ENCODE data around the gene PCGF5.

Gene PCGF5

GRCh38 chr10:91171485-91171884 is 49.0 kb upstream of the PCGF5 start:
- H3K9me3 ChIP-seq (ENCODE audit: control insufficient read depth, insufficient read depth, low read depth, low read length) = no peaks in the 10 kb centered on the region
- no peaks in the 10 kb centered on the region for H3K36me3 ChIP-seq (ENCODE audit: control insufficient read depth in 2 of 2, insufficient read depth in 1 of 2, low read length in 2 of 2)
- TF ChIP-seq BCL11B (tag by site-specific recombination; IDR thresholded peaks at IDR 0.05; ENCODE audit: low read depth) (no peak), ZNF664 (tag by site-specific recombination; IDR thresholded peaks at IDR 0.05) (no peak), GLIS1 (tag by site-specific recombination; IDR thresholded peaks at IDR 0.05) (no peak), PRDM1 (tag by site-specific recombination; IDR thresholded peaks at IDR 0.05) (peak; percentile 72)
- ChIA-PET CTCF (no interaction called here), POLR2A (no interaction called here)
- H3K4me1 ChIP-seq (ENCODE audit: control insufficient read depth, insufficient read depth, low read length) = no peaks in the 10 kb centered on the region
- no peak overlapping the region for H3K27ac ChIP-seq (ENCODE audit: extremely low read depth, low read depth, low read length)
- H3K4me3 ChIP-seq (ENCODE audit: low read depth, low read length) = no peak overlapping the region

GRCh38 chr10:91172348-91172747 is 48.1 kb upstream of the PCGF5 start:
- ChIA-PET CTCF (interaction anchor here (0.5 kb wide), 1 partner anchor 117 kb away, joined by 3 read pairs; no protein-coding TSS in a partner anchor), POLR2A (no interaction called here)
- Histone ChIP-seq H3K36me3 (ENCODE audit: control insufficient read depth in 2 of 2, insufficient read depth in 1 of 2, low read length in 2 of 2) (no peaks in the 10 kb centered on the region), H3K4me3 (ENCODE audit: low read depth, low read length) (no peak overlapping the region), H3K9me3 (ENCODE audit: control insufficient read depth, insufficient read depth, low read depth, low read length) (no peaks in the 10 kb centered on the region), H3K27ac (ENCODE audit: extremely low read depth, low read depth, low read length) (no peak overlapping the region), H3K4me1 (ENCODE audit: control insufficient read depth, insufficient read depth, low read length) (no peaks in the 10 kb centered on the region)
- TF ChIP-seq ZNF266 (tag by site-specific recombination; IDR thresholded peaks at IDR 0.05; ENCODE audit: low read depth) (no peak), KLF10 (tag by site-specific recombination; IDR thresholded peaks at IDR 0.05) (no peak), ZNF16 (tag by site-specific recombination; IDR thresholded peaks at IDR 0.05; ENCODE audit: low read depth) (no peak), PRDM10 (tag by site-specific recombination; IDR thresholded peaks at IDR 0.05) (no peak), ZBTB26 (tag by site-specific recombination; optimal IDR thresholded peaks at IDR 0.05) (no peak), TSHZ1 (tag by site-specific recombination; IDR thresholded peaks at IDR 0.05; ENCODE audit: borderline replicate concordance) (no peak)

GRCh38 chr10:91185239-91185875 is 35.1 kb upstream of the PCGF5 start:
- Histone ChIP-seq H3K9me3 (ENCODE audit: control insufficient read depth, insufficient read depth, low read depth, low read length) (no peaks in the 10 kb centered on the region), H3K4me3 (ENCODE audit: low read depth, low read length) (no peak overlapping the region), H3K36me3 (ENCODE audit: control insufficient read depth in 2 of 2, insufficient read depth in 1 of 2, low read length in 2 of 2) (no peaks in the 10 kb centered on the region), H3K4me1 (ENCODE audit: control insufficient read depth, insufficient read depth, low read length) (no peaks in the 10 kb centered on the region), H3K27ac (ENCODE audit: extremely low read depth, low read depth, low read length) (no peak overlapping the region)
- CTCF ChIA-PET = interaction anchor here (0.5 to 0.8 kb wide), 2 partner anchors 287 to 401 kb away, joined by 3 to 4 read pairs; no protein-coding TSS in a partner anchor
- TF ChIP-seq ZNF157 (tag by site-specific recombination; IDR thresholded peaks at IDR 0.05) (no peak), ZNF76 (tag by site-specific recombination; IDR thresholded peaks at IDR 0.05; ENCODE audit: borderline replicate concordance, low read depth) (no peak), ZNF23 (tag by site-specific recombination; IDR thresholded peaks at IDR 0.05; ENCODE audit: borderline replicate concordance) (no peak), ZNF664 (tag by site-specific recombination; IDR thresholded peaks at IDR 0.05) (no peak), ZNF704 (tag by site-specific recombination; IDR thresholded peaks at IDR 0.05) (no peak), TRIM28 (IDR thresholded peaks at IDR 0.05; ENCODE audit: borderline replicate concordance, low read length) (no peak)
- POLR2A ChIA-PET = interaction anchor here (0.8 kb wide), 1 partner anchor 22 kb away, joined by 3 read pairs; no protein-coding TSS in a partner anchor

Measured in HEK293 (cell line).